Measurements from ENCODE around the gene ASAP2. TPM values are rescaled to one million over a fixed set of nuclear protein-coding genes. Genes with fewer than 3 reads are reported as not detected.

ASAP2 gene
- total RNA-seq, 1 experiment from 2014 or later = 12.6 TPM

DNA sequence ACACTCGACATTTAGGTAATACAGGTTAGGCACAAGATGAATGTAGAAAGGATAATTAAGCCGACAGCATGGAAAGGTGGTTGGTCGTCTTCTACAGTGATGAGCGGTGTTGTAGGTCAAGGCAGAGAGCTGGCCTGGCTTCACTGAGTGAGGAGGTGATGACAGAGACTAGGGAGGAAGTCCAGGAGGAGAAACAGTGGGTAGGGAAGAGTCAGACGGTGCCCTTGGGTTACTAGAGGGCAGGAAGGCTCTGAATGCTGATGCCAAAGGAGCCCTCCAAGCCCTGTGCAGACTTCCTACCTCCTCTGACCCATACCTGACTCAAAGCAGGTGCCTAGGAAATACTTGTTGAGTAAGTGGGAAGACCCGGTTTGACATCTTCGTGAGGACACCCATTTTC, 116.0 kb downstream of the ASAP2 start:
- no peaks in the 10 kb centered on the region for H3K9me3 ChIP-seq (ENCODE audit: control insufficient read depth, low read depth, low read length)
- no peak overlapping the region for H2AK5ac ChIP-seq (ENCODE audit: insufficient read length, low read length)
- TF ChIP-seq, protein P1, sequence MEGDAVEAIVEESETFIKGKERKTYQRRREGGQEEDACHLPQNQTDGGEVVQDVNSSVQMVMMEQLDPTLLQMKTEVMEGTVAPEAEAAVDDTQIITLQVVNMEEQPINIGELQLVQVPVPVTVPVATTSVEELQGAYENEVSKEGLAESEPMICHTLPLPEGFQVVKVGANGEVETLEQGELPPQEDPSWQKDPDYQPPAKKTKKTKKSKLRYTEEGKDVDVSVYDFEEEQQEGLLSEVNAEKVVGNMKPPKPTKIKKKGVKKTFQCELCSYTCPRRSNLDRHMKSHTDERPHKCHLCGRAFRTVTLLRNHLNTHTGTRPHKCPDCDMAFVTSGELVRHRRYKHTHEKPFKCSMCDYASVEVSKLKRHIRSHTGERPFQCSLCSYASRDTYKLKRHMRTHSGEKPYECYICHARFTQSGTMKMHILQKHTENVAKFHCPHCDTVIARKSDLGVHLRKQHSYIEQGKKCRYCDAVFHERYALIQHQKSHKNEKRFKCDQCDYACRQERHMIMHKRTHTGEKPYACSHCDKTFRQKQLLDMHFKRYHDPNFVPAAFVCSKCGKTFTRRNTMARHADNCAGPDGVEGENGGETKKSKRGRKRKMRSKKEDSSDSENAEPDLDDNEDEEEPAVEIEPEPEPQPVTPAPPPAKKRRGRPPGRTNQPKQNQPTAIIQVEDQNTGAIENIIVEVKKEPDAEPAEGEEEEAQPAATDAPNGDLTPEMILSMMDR (conservative IDR thresholded peaks at IDR 0.05) = no peak
- Mint-ChIP-seq H3K4me3 (no peak overlapping the region), H3K9me3 (no peaks in the 10 kb centered on the region), H3K27me3 (ENCODE audit: low read depth) (no peaks in the 10 kb centered on the region), H3K27ac (peak overlapping the region in 2 of 3 experiments; percentile 30 to 40; a peak in 2 of 7 replicates), H3K4me1 (peaks cover 9 to 10% of the 10 kb centered on the region in 2 experiments), H3K36me3 (ENCODE audit: insufficient read depth in 1 of 3, low read depth in 3 of 3) (peaks cover 4 to 19% (median 6%) of the 10 kb centered on the region in 3 experiments; a peak in 4 of 7 replicates)
- H2AFZ ChIP-seq (ENCODE audit: low read length) = no peak overlapping the region
- no peak overlapping the region for H4K8ac ChIP-seq (replicated peaks; ENCODE audit: insufficient read length, low read depth, low read length)
- no CpG with 5 or more reads among the region's 7 CpGs for WGBS (ENCODE audit: extremely low coverage, insufficient read length, low lambda C conversion rate)
- DNase-seq = no peak
- H3K27ac ChIP-seq (ENCODE audit: insufficient read length, low read depth, low read length) = no peak overlapping the region
- H2BK5ac ChIP-seq (ENCODE audit: insufficient read length, low read length) = no peak overlapping the region
- no peak overlapping the region for H3K23ac ChIP-seq (ENCODE audit: insufficient read length, low read depth, low read length)
- no peak overlapping the region for H3K14ac ChIP-seq (ENCODE audit: insufficient read depth, low read length)
- H3K9ac ChIP-seq (ENCODE audit: extremely low read depth, insufficient read length, low read length) = no peak overlapping the region
- H2BK12ac ChIP-seq (ENCODE audit: insufficient read length, low read depth, low read length) = no peak overlapping the region
- no peaks in the 10 kb centered on the region for H3K23me2 ChIP-seq (ENCODE audit: insufficient read length, low read depth, low read length, poor library complexity, severe bottlenecking)
- no peak overlapping the region for H2BK15ac ChIP-seq (ENCODE audit: low read depth, low read length)
- no peak overlapping the region for H4K91ac ChIP-seq (ENCODE audit: insufficient read length, low read depth, low read length)
- no peaks in the 10 kb centered on the region for H3K79me2 ChIP-seq (ENCODE audit: insufficient read depth, low read length)
- H3K79me1 ChIP-seq (ENCODE audit: insufficient read depth, low read depth, low read length, poor library complexity, severe bottlenecking) = no peaks in the 10 kb centered on the region
- no peak overlapping the region for H4K5ac ChIP-seq (ENCODE audit: insufficient read length, low read depth, low read length)
- no peak overlapping the region for H3K4me2 ChIP-seq (ENCODE audit: insufficient read depth, insufficient read length, low read length)
- H3T11ph ChIP-seq (ENCODE audit: low read length) = no peak overlapping the region
- no peaks in the 10 kb centered on the region for H4K20me1 ChIP-seq (ENCODE audit: control insufficient read depth, insufficient read depth, insufficient read length)
- H2BK20ac ChIP-seq (ENCODE audit: low read depth, low read length, poor library complexity, severe bottlenecking) = no peak overlapping the region
- H3K4ac ChIP-seq (ENCODE audit: low read depth, low read length) = no peak overlapping the region
- no peak overlapping the region for H2BK120ac ChIP-seq (ENCODE audit: low read depth, low read length, poor library complexity, severe bottlenecking)
- H3K4me1 ChIP-seq (ENCODE audit: insufficient read depth, low read length) = 0 out of 2 replicates have a peak, but pooled peaks cover 3% of the 10 kb centered on the region
- H3K56ac ChIP-seq (ENCODE audit: insufficient read length, low read depth, low read length) = no peak overlapping the region
- H3K27me3 ChIP-seq (ENCODE audit: insufficient read depth, low read length) = no peaks in the 10 kb centered on the region
- no peak overlapping the region for H3K18ac ChIP-seq (ENCODE audit: insufficient read length, low read depth, low read length)

All from H9 (cell line).